Measurements from ENCODE around the gene ANK3.

DNA sequence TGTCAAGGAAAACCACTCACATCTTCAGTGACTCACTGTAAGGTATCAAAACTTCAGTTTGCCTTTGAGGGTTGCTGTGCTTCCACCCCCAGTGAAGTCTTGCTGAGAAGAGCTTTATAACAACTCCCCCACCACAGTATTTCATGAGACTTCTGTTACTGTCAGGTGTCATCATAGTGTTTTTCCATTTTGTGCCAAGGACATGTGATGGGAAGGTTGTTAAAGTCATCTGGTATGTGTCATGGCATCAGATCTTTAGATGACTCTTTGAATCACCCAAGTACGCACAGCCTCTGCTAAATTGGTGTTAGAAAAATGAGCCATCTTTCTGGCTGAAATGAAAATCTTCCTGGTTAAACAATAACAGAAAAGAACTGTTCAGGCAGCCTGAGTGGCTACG, 368.3 kb downstream of the ANK3 start:
- TF ChIP-seq, protein P1, sequence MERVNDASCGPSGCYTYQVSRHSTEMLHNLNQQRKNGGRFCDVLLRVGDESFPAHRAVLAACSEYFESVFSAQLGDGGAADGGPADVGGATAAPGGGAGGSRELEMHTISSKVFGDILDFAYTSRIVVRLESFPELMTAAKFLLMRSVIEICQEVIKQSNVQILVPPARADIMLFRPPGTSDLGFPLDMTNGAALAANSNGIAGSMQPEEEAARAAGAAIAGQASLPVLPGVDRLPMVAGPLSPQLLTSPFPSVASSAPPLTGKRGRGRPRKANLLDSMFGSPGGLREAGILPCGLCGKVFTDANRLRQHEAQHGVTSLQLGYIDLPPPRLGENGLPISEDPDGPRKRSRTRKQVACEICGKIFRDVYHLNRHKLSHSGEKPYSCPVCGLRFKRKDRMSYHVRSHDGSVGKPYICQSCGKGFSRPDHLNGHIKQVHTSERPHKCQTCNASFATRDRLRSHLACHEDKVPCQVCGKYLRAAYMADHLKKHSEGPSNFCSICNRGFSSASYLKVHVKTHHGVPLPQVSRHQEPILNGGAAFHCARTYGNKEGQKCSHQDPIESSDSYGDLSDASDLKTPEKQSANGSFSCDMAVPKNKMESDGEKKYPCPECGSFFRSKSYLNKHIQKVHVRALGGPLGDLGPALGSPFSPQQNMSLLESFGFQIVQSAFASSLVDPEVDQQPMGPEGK (tag by site-specific recombination; IDR thresholded peaks at IDR 0.05): no peak
- TF ChIP-seq IKZF3 (tag by site-specific recombination; IDR thresholded peaks at IDR 0.05) (no peak), ZNF513 (tag by site-specific recombination; IDR thresholded peaks at IDR 0.05) (no peak), ZNF274 (IDR thresholded peaks at IDR 0.05; ENCODE audit: low read length) (no peak), ZNF274 (tag by site-specific recombination; IDR thresholded peaks at IDR 0.05; ENCODE audit: borderline replicate concordance) (no peak), ZBTB11 (tag by site-specific recombination; conservative IDR thresholded peaks at IDR 0.05; ENCODE audit: low read depth) (no peak), ZNF292 (tag by site-specific recombination; IDR thresholded peaks at IDR 0.05; ENCODE audit: borderline replicate concordance, low read depth) (no peak)
- TF ChIP-seq, protein P2, sequence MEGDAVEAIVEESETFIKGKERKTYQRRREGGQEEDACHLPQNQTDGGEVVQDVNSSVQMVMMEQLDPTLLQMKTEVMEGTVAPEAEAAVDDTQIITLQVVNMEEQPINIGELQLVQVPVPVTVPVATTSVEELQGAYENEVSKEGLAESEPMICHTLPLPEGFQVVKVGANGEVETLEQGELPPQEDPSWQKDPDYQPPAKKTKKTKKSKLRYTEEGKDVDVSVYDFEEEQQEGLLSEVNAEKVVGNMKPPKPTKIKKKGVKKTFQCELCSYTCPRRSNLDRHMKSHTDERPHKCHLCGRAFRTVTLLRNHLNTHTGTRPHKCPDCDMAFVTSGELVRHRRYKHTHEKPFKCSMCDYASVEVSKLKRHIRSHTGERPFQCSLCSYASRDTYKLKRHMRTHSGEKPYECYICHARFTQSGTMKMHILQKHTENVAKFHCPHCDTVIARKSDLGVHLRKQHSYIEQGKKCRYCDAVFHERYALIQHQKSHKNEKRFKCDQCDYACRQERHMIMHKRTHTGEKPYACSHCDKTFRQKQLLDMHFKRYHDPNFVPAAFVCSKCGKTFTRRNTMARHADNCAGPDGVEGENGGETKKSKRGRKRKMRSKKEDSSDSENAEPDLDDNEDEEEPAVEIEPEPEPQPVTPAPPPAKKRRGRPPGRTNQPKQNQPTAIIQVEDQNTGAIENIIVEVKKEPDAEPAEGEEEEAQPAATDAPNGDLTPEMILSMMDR (tag by site-specific recombination; IDR thresholded peaks at IDR 0.05): no peak
- TF ChIP-seq, protein P3, sequence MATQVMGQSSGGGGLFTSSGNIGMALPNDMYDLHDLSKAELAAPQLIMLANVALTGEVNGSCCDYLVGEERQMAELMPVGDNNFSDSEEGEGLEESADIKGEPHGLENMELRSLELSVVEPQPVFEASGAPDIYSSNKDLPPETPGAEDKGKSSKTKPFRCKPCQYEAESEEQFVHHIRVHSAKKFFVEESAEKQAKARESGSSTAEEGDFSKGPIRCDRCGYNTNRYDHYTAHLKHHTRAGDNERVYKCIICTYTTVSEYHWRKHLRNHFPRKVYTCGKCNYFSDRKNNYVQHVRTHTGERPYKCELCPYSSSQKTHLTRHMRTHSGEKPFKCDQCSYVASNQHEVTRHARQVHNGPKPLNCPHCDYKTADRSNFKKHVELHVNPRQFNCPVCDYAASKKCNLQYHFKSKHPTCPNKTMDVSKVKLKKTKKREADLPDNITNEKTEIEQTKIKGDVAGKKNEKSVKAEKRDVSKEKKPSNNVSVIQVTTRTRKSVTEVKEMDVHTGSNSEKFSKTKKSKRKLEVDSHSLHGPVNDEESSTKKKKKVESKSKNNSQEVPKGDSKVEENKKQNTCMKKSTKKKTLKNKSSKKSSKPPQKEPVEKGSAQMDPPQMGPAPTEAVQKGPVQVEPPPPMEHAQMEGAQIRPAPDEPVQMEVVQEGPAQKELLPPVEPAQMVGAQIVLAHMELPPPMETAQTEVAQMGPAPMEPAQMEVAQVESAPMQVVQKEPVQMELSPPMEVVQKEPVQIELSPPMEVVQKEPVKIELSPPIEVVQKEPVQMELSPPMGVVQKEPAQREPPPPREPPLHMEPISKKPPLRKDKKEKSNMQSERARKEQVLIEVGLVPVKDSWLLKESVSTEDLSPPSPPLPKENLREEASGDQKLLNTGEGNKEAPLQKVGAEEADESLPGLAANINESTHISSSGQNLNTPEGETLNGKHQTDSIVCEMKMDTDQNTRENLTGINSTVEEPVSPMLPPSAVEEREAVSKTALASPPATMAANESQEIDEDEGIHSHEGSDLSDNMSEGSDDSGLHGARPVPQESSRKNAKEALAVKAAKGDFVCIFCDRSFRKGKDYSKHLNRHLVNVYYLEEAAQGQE (tag by site-specific recombination; IDR thresholded peaks at IDR 0.05): no peak
